22Rv1 (cell line): ENCODE data around the gene TFG.

ENCODE experiments used
- H3K27ac ChIP-seq: fragments of 450-650 bp; 2 replicates; pipeline ENCODE4 v1.5.1; 2017
- ZFX ChIP-seq: fragments of 450-650 bp; IDR thresholded peaks from 2 replicates; pipeline ENCODE4 v1.6.1; 2017; ENCODE audit warnings: antibody characterized with exemption, borderline replicate concordance
- TF ChIP-seq, protein P1 (sequence below): fragments of 450-650 bp; IDR thresholded peaks from 2 replicates; pipeline ENCODE4 v1.5.1; 2017; ENCODE audit warnings: mild to moderate bottlenecking

TFG gene

DNA sequence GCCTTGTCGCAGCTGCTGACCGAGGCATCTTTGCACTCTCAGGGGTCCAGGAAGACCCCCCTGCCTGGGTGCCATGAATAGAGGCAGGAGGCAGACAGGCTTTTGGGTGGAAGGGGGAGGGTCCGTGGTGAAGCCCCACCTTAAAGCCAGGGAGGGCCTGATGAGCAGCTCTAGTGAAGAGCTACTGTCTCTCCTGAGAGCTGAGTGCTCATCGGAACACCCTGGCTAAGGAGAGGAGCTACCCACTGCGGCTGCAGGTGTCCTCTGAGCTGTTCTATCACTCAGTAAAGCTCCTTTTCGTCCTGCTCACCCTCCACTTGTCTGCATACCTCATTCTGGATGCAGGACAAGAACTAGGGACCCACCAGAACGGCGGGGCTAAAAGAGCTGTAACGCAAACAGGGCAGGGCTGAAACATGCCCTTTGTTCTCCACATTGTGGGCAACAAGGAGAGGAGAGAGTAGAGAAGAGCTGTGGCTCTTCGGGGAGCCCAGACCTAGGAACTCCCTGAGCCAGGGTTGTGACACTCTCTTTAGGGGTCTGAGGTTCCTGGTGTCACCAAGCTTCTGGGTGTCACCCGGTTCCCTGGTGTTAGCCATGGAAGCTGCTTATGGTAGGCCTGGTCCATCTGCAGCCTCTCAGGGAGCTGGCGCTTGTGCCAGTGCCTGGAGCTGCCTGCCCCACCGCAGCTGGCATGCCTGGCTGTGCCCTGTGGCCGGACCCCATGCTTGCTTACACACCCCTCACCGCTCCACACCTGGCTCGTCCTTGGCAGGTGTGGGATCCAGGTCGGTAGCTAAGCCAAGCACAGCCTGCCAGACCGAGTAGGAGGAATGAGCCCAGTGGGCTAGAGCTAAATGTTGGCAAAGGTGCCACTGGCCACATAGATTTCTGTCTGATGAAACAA, 26.2 kb upstream of the TFG start:
- no peak for TF ChIP-seq ZFX
- TF ChIP-seq, protein P1, sequence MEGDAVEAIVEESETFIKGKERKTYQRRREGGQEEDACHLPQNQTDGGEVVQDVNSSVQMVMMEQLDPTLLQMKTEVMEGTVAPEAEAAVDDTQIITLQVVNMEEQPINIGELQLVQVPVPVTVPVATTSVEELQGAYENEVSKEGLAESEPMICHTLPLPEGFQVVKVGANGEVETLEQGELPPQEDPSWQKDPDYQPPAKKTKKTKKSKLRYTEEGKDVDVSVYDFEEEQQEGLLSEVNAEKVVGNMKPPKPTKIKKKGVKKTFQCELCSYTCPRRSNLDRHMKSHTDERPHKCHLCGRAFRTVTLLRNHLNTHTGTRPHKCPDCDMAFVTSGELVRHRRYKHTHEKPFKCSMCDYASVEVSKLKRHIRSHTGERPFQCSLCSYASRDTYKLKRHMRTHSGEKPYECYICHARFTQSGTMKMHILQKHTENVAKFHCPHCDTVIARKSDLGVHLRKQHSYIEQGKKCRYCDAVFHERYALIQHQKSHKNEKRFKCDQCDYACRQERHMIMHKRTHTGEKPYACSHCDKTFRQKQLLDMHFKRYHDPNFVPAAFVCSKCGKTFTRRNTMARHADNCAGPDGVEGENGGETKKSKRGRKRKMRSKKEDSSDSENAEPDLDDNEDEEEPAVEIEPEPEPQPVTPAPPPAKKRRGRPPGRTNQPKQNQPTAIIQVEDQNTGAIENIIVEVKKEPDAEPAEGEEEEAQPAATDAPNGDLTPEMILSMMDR: no peak
- H3K27ac ChIP-seq: no peak overlapping the region

DNA sequence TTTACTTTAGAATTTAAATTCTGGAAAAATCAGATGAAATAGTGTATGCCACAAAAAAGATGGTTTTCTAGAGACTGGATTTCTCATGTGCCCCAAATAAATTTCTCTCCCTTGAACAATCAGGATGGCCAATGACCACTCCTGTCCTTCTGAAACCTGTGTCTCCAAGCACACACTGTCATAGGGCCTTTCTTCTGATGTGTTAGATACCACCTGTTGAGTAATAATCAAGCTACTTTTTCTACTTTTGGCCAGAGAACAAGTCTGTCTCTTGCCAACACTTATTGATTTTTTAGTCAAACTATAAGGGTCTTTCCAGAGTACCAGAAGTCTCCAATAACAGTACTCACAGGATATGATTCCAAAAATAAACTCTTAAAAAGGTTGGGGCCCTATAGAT, 16.1 kb upstream of the TFG start:
- no peak overlapping the region for H3K27ac ChIP-seq
- no peak for TF ChIP-seq ZFX

DNA sequence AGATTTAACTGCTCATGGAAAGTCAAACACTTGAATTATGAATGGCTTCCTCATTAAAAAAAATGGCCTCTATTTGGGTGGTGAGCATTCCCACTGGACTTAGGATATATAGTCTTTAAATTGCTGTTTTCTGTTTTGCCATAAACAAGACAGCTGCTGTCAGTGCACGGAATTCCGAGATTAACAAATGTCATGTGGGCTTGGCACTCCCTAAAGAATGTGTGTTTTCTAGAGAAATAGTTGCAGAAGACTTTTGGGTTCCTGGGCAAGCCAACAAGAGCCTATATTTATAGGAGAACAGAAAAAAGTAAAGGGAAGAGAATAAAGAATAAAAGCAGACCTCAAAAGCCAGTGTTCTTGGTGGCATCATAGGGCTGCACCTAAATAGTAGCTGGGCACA, 13.6 kb upstream of the TFG start:
- H3K27ac ChIP-seq: no peak overlapping the region
- TF ChIP-seq, protein P1: no peak
- TF ChIP-seq ZFX: no peak

DNA sequence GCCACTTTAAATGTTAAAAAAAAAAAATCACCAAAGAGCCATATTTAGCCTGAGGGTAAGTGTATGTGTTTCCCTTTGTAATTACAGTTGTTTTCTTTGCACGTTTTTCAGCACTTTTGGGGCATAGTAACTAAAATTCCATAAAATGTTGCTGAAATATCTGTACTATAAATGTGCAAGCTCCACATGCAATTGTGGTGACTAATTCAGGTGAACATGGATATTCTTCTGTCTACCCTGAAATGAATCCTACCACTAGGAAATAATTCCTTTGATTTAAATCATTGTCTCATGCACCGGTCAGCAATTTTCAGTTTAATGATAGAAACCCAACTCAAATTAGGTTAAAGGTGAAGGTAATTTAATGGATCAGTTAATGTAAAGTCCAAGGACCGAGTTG, 13.1 kb upstream of the TFG start:
- no peak overlapping the region for H3K27ac ChIP-seq
- TF ChIP-seq, protein P1: no peak
- no peak for TF ChIP-seq ZFX

DNA sequence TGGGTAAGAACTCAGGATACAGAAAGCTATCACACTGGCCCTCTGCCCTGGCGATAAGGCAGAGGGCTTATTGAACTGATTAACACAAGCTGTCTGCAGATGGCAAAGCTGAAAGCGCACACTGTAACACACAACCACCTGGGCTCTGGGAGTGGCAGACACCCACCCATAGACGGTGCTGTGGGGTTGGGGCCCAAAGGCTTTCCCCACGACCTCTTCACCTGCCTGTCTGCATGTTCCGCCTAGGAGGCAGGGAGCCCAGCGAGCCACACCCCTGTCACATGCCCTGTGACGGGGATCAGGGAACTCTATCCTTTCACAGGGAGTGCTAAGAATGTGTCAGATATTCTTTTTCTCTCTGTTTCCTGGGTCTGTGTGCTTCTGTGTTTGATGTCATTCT, 12.1 kb upstream of the TFG start:
- TF ChIP-seq, protein P1: no peak
- TF ChIP-seq ZFX: no peak
- H3K27ac ChIP-seq: no peak overlapping the region

DNA sequence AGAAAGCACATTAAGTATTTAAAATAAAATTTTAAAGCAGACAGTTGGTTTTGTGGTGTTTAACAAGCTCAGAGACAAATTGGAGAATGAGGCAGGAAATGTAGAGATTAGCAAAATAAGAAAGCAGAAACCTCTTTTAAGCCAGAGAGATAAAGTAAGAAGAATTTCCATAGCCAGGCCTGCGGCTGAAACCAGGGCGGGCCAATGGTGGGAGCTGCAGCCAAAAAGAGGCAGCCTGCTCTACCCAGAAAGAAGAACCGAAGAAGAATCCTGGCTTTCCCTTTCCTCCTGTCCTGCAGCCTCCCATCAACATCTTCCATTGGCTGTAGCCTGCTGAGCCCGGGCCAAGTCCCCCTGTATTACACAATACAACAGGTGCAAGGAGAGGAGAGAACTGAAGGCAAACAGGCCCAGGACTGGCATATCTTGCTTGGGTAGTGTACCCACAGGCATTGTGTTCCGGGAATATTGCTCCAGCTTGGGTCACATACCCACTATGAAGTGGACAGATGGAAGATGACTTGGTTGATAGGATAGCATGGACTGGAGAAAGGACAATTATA, 11.5 kb upstream of the TFG start:
- TF ChIP-seq ZFX: no peak
- TF ChIP-seq, protein P1: no peak
- no peak overlapping the region for H3K27ac ChIP-seq

DNA sequence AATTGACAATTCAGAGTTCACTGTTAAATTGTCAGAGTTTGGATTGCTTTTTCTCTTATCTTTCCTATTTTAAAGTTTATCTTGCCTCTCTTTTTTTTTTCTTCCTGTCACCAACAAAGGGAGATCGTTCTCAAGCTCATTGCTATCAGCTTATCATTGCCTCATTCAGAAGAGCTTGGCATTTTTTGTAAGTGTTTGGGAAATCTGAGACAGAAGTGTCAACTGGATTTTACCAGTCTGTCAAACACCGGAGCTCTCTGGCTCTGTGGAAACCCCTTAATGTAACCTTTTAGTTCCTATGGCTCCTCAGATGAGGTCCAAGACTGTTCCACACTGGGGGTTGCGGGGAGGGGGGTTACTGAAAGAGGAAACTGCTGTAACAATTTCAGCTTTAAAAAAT, 10.6 kb upstream of the TFG start:
- no peak overlapping the region for H3K27ac ChIP-seq
- TF ChIP-seq ZFX: no peak
- TF ChIP-seq, protein P1: no peak
